NCI-H510A (cell line): ENCODE results near the gene ANKRD7.
"Not testable (repeated sequence)": the region's sequence is repeated elsewhere in the genome, so short reads cannot be mapped to it uniquely, and the experiment has no call there.

ENCODE experiments used
- DNase-seq: peaks from one replicate; lab custom pipeline; 2025; lab: John Stamatoyannopoulos, UW

The ANKRD7 gene

DNA sequence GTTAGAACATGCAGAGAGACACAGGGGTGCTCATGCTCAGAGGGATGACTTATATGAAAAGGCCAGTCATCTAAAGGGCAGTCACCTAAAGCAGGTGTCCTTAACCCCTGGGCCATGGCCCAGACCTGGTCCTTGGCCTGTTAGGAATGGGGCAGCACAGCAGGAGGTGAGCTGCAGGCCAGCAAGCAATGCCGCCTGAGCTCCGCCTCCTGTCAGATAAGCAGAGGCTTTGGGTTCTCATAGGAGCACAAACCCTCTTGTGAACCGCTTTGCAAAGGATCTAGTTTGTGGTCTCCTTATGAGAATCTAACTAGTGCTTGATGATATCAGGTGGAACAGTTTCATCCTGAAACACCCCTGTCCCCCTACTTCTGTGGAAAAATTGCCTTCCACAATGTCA, 14.5 kb downstream of the ANKRD7 start:
- DNase-seq: no peak

GRCh38 chr7:118240320-118240719, 15.8 kb downstream of the ANKRD7 start:
- DNase-seq: not testable (repeated sequence)

DNA sequence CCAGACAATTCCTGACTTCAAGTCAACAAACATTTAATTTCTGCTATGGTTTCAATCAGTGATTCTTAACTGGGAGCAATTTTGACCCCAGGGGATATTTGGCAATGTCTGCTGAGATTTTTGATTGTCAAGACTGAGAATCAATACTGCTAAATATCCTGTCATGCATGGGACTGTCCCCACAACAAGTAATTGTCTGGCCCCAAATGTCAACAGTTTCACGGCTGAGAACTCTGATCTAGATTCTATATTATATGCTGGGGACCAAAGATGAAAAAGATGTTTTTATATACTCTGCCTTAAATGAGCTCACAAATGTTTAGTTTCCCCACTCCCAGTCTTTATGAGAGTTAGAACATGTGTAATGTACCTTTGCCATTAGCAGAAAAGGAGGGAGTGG, 19.2 kb downstream of the ANKRD7 start:
- DNase-seq: no peak

- DNase-seq: no peak
These were observed 20.9 kb downstream of the ANKRD7 start for GRCh38 chr7:118245267-118246040.

DNA sequence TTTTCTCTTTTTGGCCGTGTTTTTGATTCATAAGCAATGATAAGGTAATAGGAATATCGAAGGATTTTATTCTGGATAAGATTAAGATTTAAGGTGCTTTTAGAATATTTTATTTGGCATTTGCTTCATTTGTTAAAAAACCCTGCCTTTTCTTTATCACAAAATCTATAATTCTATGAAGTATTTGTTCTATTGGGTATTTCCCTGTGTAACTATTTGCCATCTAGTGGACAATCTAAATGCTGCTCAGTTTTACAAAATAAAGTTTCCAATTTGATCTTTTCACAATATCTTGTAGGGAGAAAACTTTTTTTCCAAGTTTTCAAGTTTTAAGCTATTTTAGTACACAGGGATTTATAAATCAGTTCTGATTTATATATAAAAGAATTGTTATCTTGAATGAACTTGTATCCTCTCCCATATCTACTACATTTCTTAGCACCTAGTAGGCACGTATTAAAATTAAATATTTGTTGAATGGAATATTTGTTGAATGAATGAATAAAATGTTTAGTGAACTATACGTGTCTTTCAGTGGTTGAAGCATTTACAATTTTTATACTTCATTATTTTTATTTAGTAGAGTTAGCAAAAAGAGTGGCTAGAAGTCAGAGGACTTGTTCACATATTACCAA, 26.5 kb downstream of the ANKRD7 start:
- DNase-seq: no peak

DNA sequence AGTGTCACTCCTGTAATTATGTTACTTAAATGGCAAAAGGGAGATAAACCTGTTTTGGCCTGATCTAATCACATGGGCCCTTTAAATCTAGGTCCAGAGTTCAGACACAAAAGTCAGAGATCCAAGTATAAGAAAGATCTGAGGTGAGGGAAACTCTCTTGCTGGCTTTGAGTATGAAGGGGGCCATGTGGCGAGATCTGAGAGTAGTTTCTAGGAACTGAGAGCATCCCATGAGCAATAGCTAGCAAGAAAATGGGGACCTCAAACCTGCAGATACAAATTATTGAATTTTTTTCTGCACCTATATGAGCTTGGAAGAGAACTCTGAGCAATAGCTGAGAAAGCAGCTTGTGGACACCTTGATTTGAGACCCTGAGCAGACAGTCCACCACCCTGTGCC, 27.6 kb downstream of the ANKRD7 start:
- no peak for DNase-seq

- DNase-seq: no peak
These were observed 34.6 kb downstream of the ANKRD7 start for GRCh38 chr7:118259115-118259514.

DNA sequence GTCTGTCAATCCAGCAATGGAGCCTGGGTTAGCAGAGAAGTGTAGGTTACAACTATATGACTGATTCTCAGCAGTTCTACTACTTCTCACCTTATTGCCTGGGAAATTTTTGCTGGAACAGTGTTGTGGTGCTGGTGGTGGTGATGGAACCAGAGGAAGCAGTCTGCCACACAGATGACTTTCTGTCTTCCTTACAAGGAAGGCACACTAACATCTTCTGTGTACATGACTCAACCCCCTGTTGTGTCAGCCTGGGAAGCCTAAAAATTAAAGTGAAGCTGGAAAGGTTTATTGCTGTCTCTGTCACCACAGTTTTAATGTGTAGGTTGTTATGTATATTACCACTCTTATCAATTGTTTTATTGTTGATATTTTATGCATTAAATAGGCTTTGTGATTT, 40.3 kb downstream of the ANKRD7 start:
- DNase-seq: no peak

DNA sequence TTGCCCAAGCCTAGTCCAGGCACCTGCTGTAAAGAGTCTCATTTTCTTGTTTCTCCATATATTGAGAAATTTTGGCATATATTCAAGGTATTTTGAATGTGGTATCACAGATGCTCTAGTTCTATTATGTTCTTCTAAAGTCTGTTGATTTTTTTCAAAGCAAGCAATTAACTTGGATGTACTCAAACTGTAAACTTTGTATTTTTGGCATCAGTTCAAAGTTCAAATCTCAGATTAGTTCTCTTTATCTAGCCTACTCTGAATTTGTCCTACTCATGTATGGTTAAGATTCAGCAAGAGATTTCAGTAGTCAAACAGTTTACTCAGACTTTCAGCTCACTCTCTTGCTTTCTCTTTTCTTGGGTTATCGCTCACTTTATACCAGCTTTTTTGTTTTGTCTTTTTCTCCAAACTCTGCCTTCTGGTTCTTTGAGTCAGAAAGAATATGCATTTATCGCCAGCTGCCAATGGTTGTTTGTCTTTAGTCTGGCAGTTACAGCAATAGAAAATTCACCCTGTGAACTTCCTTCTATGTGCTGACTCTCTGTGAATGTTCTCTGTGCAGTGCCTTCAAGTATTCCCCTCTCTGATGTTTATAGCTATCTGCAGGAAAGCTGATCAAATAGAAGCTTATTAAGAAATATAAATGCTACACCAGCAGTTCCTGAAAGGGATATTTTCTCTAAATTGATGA, 56.0 kb downstream of the ANKRD7 start:
- no peak for DNase-seq

DNA sequence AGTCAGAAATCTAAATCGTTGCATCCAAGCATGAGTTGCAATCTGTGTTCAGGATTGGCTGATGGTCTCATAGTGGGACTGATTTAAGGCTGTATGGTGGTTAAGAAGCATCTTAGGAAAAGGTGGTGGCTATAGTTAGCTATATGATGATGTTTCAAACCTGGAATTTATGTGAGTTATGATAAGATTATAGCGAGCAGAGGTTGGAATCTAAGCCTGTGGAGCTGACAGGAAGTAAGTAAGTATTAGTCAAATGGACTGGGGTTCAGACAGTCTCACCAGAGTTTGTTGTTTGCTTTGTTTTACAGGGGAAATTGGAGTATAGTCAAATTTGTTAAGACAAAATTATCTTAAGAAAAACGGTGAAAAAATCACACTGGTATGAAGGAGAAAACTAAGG, 56.7 kb downstream of the ANKRD7 start:
- no peak for DNase-seq

GRCh38 chr7:118285358-118285757, 60.9 kb downstream of the ANKRD7 start:
- no peak for DNase-seq

- no peak for DNase-seq
These were observed 61.6 kb downstream of the ANKRD7 start for GRCh38 chr7:118286131-118286530.

DNA sequence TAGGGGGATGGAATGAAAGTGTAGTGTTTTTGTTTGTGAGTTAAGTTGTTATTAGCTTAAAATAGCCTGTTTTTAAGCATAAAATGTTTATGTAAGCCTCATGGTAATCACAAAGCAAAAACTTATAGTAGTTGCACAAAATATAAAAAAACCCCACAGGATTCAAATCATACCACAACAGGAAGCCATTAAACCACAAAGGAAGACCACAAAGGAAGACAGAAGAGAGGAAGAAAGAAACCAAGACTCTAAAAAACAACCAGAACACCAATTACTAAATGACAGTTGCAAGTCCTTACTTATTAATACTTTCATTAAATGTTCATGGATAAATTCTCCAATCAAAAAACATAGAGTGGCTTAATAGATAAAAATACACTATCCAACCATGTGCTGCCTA, 63.6 kb downstream of the ANKRD7 start:
- no peak for DNase-seq

- no peak for DNase-seq
These were observed 65.0 kb downstream of the ANKRD7 start for GRCh38 chr7:118289476-118289875.
